HFF-Myc (cell line): ENCODE data around the gene PCYT2.
"Not testable (repeated sequence)": the region's sequence is repeated elsewhere in the genome, so short reads cannot be mapped to it uniquely, and the experiment has no call there.

ENCODE experiments used
- DNase-seq: peaks from one replicate; pipeline ENCODE4 v3.0.0-alpha.2; 2011; ENCODE audit warnings: low read depth; ENCODE audit errors: extremely low read depth
- H3K4me3 ChIP-seq: replicated peaks from 2 replicates; pipeline ENCODE4 v1.5.1; 2011; ENCODE audit warnings: low read depth, mild to moderate bottlenecking, control low read depth, low read length
- TF ChIP-seq, protein P1 (sequence below): IDR thresholded peaks from 2 replicates; pipeline ENCODE4 v1.5.1; 2012; ENCODE audit warnings: mild to moderate bottlenecking, low read depth, low read length, control low read depth; ENCODE audit errors: missing control alignments

PCYT2 gene

GRCh38 chr17:81956607-81957589 is 45.7 kb upstream of the PCYT2 start:
- no peak overlapping the region for H3K4me3 ChIP-seq
- TF ChIP-seq, protein P1, sequence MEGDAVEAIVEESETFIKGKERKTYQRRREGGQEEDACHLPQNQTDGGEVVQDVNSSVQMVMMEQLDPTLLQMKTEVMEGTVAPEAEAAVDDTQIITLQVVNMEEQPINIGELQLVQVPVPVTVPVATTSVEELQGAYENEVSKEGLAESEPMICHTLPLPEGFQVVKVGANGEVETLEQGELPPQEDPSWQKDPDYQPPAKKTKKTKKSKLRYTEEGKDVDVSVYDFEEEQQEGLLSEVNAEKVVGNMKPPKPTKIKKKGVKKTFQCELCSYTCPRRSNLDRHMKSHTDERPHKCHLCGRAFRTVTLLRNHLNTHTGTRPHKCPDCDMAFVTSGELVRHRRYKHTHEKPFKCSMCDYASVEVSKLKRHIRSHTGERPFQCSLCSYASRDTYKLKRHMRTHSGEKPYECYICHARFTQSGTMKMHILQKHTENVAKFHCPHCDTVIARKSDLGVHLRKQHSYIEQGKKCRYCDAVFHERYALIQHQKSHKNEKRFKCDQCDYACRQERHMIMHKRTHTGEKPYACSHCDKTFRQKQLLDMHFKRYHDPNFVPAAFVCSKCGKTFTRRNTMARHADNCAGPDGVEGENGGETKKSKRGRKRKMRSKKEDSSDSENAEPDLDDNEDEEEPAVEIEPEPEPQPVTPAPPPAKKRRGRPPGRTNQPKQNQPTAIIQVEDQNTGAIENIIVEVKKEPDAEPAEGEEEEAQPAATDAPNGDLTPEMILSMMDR = no peak
- no peak for DNase-seq

- DNase-seq = no peak
- TF ChIP-seq, protein P1 = no peak
- H3K4me3 ChIP-seq = no peak overlapping the region
Observed at GRCh38 chr17:81955756-81956544, 44.8 kb upstream of the PCYT2 start.

- no peak for DNase-seq
- H3K4me3 ChIP-seq = no peak overlapping the region
- TF ChIP-seq, protein P1 = no peak
Observed at GRCh38 chr17:81955058-81955681, 44.0 kb upstream of the PCYT2 start.

- DNase-seq = no peak
- H3K4me3 ChIP-seq = no peak overlapping the region
- TF ChIP-seq, protein P1 = no peak
Observed at GRCh38 chr17:81954131-81955057, 43.2 kb upstream of the PCYT2 start.

DNA sequence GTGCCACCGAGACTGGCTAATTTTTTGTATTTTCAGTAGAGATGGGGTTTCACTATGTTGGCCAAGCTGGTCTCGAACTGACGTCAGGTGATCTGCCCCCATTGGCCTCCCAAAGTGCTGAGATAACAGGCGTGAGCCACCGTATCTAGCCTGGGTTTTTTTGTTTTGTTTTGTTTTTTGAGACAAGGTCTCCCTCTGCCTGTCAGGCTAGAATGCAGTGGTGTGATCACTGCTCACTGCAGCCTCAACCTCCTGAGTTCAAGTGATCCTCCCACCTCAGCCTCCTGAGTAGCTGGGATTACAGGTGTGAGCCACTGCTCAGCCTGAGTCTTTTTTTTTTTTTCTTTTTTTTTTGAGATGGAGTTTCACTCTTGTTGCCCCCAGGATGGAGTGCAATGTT is 42.2 kb upstream of the PCYT2 start:
- not testable (repeated sequence) for DNase-seq, H3K4me3 ChIP-seq

- no peak overlapping the region for H3K4me3 ChIP-seq
- DNase-seq = no peak
- TF ChIP-seq, protein P1 = no peak
Observed at GRCh38 chr17:81952792-81953228, 41.6 kb upstream of the PCYT2 start.
